H1 (cell line): ENCODE results near the gene FARSB. TPM values are rescaled to one million over a fixed set of nuclear protein-coding genes. Genes with fewer than 3 reads are reported as not detected.

ENCODE experiments used
- CTCF ChIA-PET: fragments of 300-600 bp; sonication (Branson Sonifier 250); formaldehyde crosslinking; loops from one replicate; lab custom pipeline; 2021; ENCODE audit not compliant: partially characterized antibody; lab: Charles Lee
- POLR2A ChIA-PET: fragments of 300-600 bp; sonication (Branson Sonifier 250); formaldehyde crosslinking; loops from one replicate; lab custom pipeline; 2021; ENCODE audit warnings: inconsistent platforms; ENCODE audit not compliant: partially characterized antibody; lab: Charles Lee
- DNase-seq, 2 experiments: peaks; one replicate each; pipeline versions ENCODE4 v3.0.0 to v3.0.0-alpha.2; 2010 to 2022; ENCODE audit warnings: low spot score in 2 of 2, low read depth in 1 of 2, mixed read lengths in 1 of 2
- FAIRE-seq: peaks from 2 replicates; lab custom pipeline; 2011; peaks lifted over from hg19 to GRCh38; lab: Jason Lieb, UNC
- H2AFZ ChIP-seq: 2 replicates; pipeline ENCODE4 v1.8.1; 2012; ENCODE audit warnings: low read length, inconsistent platforms
- H2AK5ac ChIP-seq: 2 replicates; pipeline ENCODE4 v1.6.1; 2013; ENCODE audit warnings: low read depth, low read length
- H2BK120ac ChIP-seq: replicated peaks from 2 replicates; pipeline ENCODE3; 2013; ENCODE audit warnings: low read depth, low read length, inconsistent platforms
- H2BK12ac ChIP-seq: 2 replicates; pipeline ENCODE4 v1.6.1; 2013; ENCODE audit warnings: low read depth, low read length
- H2BK15ac ChIP-seq: 2 replicates; pipeline ENCODE4 v1.6.1; 2013; ENCODE audit warnings: low read length
- H2BK20ac ChIP-seq: 2 replicates; pipeline ENCODE4 v1.6.1; 2013; ENCODE audit warnings: low read length
- H2BK5ac ChIP-seq: 2 replicates; pipeline ENCODE4 v1.6.1; 2013; ENCODE audit warnings: low read depth, low read length
- H3K14ac ChIP-seq: 2 replicates; pipeline ENCODE4 v1.6.1; 2013; ENCODE audit warnings: inconsistent platforms; ENCODE audit not compliant: insufficient read length
- H3K18ac ChIP-seq: 2 replicates; pipeline ENCODE4 v1.6.1; 2013; ENCODE audit warnings: low read length; ENCODE audit errors: extremely low read depth
- H3K23ac ChIP-seq: 2 replicates; pipeline ENCODE4 v1.6.1; 2013; ENCODE audit warnings: inconsistent platforms; ENCODE audit not compliant: insufficient read length
- H3K23me2 ChIP-seq: 2 replicates; pipeline ENCODE4 v1.6.1; 2013; ENCODE audit warnings: low read depth, low read length
- H3K27ac ChIP-seq: 2 replicates; pipeline ENCODE4 v1.6.1; 2011; ENCODE audit warnings: low read depth, low read length, inconsistent platforms
- H3K27me3 ChIP-seq, 4 experiments: replicated peaks in 1 of 4; 1 replicate in 1 of 4; 2 replicates in 3 of 4; pipeline versions ENCODE4 v1.6.1 to v1.8.1; 2011 to 2013; ENCODE audit warnings: low read length in 3 of 4, mild to moderate bottlenecking in 3 of 4, inconsistent platforms in 2 of 4, mixed read lengths in 2 of 4, moderate library complexity in 1 of 4; ENCODE audit not compliant: control insufficient read depth in 3 of 4, insufficient read depth in 3 of 4; ENCODE audit errors: extremely low read depth in 1 of 4
- H3K36me3 ChIP-seq, 4 experiments: 2 replicates each; pipeline versions ENCODE4 v1.6.1 to v1.8.1; 2011 to 2013; ENCODE audit warnings: mild to moderate bottlenecking in 4 of 4, low read length in 3 of 4, moderate library complexity in 2 of 4, control low read depth in 1 of 4, inconsistent platforms in 1 of 4; ENCODE audit not compliant: insufficient read depth in 4 of 4, control insufficient read depth in 2 of 4
- H3K4ac ChIP-seq: replicated peaks from 2 replicates; pipeline ENCODE3; 2013; ENCODE audit warnings: low read length, low read depth, mixed read lengths, inconsistent platforms; ENCODE audit not compliant: insufficient read length
- H3K4me1 ChIP-seq, 4 experiments: replicated peaks in 1 of 4; 1 replicate in 1 of 4; 2 replicates in 3 of 4; pipeline versions ENCODE4 v1.6.1 to v1.8.1; 2011 to 2013; ENCODE audit warnings: low read length in 3 of 4, inconsistent platforms in 2 of 4, mixed read lengths in 1 of 4; ENCODE audit not compliant: insufficient read depth in 4 of 4, control insufficient read depth in 3 of 4
- H3K4me2 ChIP-seq, 2 experiments: 2 replicates each; pipeline versions ENCODE4 v1.6.1 to v1.8.1; 2011 to 2013; ENCODE audit warnings: low read depth in 2 of 2, low read length in 2 of 2, control low read depth in 1 of 2, inconsistent platforms in 1 of 2, mild to moderate bottlenecking in 1 of 2; ENCODE audit not compliant: insufficient read depth in 1 of 2
- H3K4me3 ChIP-seq, 4 experiments: fragments of 200-600, 300-600 bp in 1 of 4; sonication (generic), shearing (Covaris generic), sonication (Bioruptor Twin) in 1 of 4; 2 replicates each; pipeline versions ENCODE4 v1.5.1 to v1.8.1; 2011 to 2016; ENCODE audit warnings: low read length in 4 of 4, low read depth in 3 of 4, control low read depth in 2 of 4, inconsistent platforms in 2 of 4, mild to moderate bottlenecking in 2 of 4, mixed read lengths in 1 of 4, moderate library complexity in 1 of 4; ENCODE audit not compliant: insufficient read depth in 2 of 4; ENCODE audit errors: extremely low read depth in 1 of 4
- H3K56ac ChIP-seq: replicated peaks from 2 replicates; pipeline ENCODE3; 2013; ENCODE audit warnings: low read depth, mild to moderate bottlenecking, mixed read lengths, low read length, inconsistent platforms; ENCODE audit not compliant: insufficient read length
- H3K79me1 ChIP-seq: 2 replicates; pipeline ENCODE4 v1.6.1; 2013; ENCODE audit warnings: low read depth, low read length, control low read depth
- H3K79me2 ChIP-seq, 2 experiments: 2 replicates each; pipeline versions ENCODE4 v1.6.1 to v1.8.1; 2012 to 2013; ENCODE audit warnings: low read length in 2 of 2, mild to moderate bottlenecking in 2 of 2, inconsistent platforms in 1 of 2; ENCODE audit not compliant: insufficient read depth in 2 of 2, control insufficient read depth in 1 of 2
- H3K9ac ChIP-seq, 4 experiments: replicated peaks in 1 of 4; 1 replicate in 1 of 4; 2 replicates in 3 of 4; pipeline versions ENCODE4 v1.6.1 to v1.8.1; 2011 to 2013; ENCODE audit warnings: low read depth in 3 of 4, low read length in 3 of 4, control low read depth in 2 of 4, mild to moderate bottlenecking in 2 of 4, moderate library complexity in 2 of 4, inconsistent platforms in 1 of 4; ENCODE audit errors: extremely low read depth in 1 of 4
- H3K9me3 ChIP-seq, 2 experiments: 2 replicates each; pipeline versions ENCODE4 v1.6.1 to v1.8.1; 2012 to 2013; ENCODE audit warnings: mild to moderate bottlenecking in 2 of 2, moderate library complexity in 2 of 2, control low read depth in 1 of 2, inconsistent platforms in 1 of 2, low read depth in 1 of 2, low read length in 1 of 2, mixed read lengths in 1 of 2; ENCODE audit not compliant: insufficient read depth in 2 of 2
- H4K20me1 ChIP-seq, 2 experiments: replicated peaks in 1 of 2; 2 replicates each; pipeline versions ENCODE3 to v1.8.1; 2011 to 2013; ENCODE audit warnings: inconsistent platforms in 2 of 2, low read length in 2 of 2, mild to moderate bottlenecking in 1 of 2; ENCODE audit not compliant: insufficient read depth in 2 of 2, control insufficient read depth in 1 of 2
- H4K5ac ChIP-seq: 2 replicates; pipeline ENCODE4 v1.6.1; 2013; ENCODE audit warnings: low read length, low read depth, mixed read lengths, inconsistent platforms; ENCODE audit not compliant: insufficient read length
- H4K8ac ChIP-seq: 2 replicates; pipeline ENCODE4 v1.8.0; 2013; ENCODE audit warnings: mild to moderate bottlenecking, moderate library complexity, low read length, inconsistent platforms; ENCODE audit not compliant: insufficient read depth; ENCODE audit errors: extremely low read depth
- H4K91ac ChIP-seq: replicated peaks from 2 replicates; pipeline ENCODE3; 2013; ENCODE audit warnings: low read length, mixed read lengths, inconsistent platforms; ENCODE audit not compliant: insufficient read length
- BRCA1 ChIP-seq: IDR thresholded peaks from 2 replicates; pipeline ENCODE4 v1.6.1; 2012; ENCODE audit warnings: low read depth, low read length, improper control_type of control experiment
- CBX5 ChIP-seq: fragments of 300-800, 300-1000 bp; sonication (generic); IDR thresholded peaks from 2 replicates; pipeline ENCODE4 v1.7.1; 2016; ENCODE audit warnings: antibody characterized with exemption, low read length, low read depth
- CHD2 ChIP-seq: IDR thresholded peaks from 2 replicates; pipeline ENCODE4 v1.6.1; 2012; ENCODE audit warnings: low read length, improper control_type of control experiment
- EZH2 ChIP-seq: fragments of 200-600 bp; sonication (generic); IDR thresholded peaks from 2 replicates; pipeline ENCODE4 v1.7.1; 2012; ENCODE audit warnings: low read depth, mild to moderate bottlenecking, moderate library complexity, low read length, inconsistent platforms; ENCODE audit not compliant: severe bottlenecking
- POLR2A ChIP-seq, 2 experiments: IDR thresholded peaks; 1 replicate in 1 of 2; 2 replicates in 1 of 2; pipeline ENCODE4 v1.6.1; 2011; ENCODE audit warnings: low read depth in 2 of 2, low read length in 2 of 2, mild to moderate bottlenecking in 2 of 2; ENCODE audit errors: control extremely low read depth in 1 of 2
- RNF2 ChIP-seq: fragments of 200-900, 300-1000 bp; sonication (generic); IDR thresholded peaks from 2 replicates; pipeline ENCODE4 v1.7.1; 2016; ENCODE audit warnings: borderline replicate concordance, low read depth, mild to moderate bottlenecking, antibody characterized with exemption, low read length; ENCODE audit not compliant: poor library complexity, severe bottlenecking; ENCODE audit errors: missing control alignments
- SP2 ChIP-seq: IDR thresholded peaks from 2 replicates; pipeline ENCODE4 v1.6.1; 2012; ENCODE audit warnings: mild to moderate bottlenecking, low read length, inconsistent platforms
- SP4 ChIP-seq: IDR thresholded peaks from 2 replicates; pipeline ENCODE4 v1.6.1; 2012; ENCODE audit warnings: low read length, inconsistent platforms
- TCF12 ChIP-seq: IDR thresholded peaks from 2 replicates; pipeline ENCODE4 v1.6.1; 2011; ENCODE audit warnings: low read depth, mild to moderate bottlenecking, low read length
- TEAD4 ChIP-seq: IDR thresholded peaks from 2 replicates; pipeline ENCODE4 v1.6.1; 2012; ENCODE audit warnings: low read depth, low read length, inconsistent platforms, mixed read lengths
- YY1 ChIP-seq: IDR thresholded peaks from 2 replicates; pipeline ENCODE4 v1.6.1; 2011; ENCODE audit warnings: low read depth, mild to moderate bottlenecking, low read length
- WGBS, 2 experiments: shearing (Covaris generic) in 1 of 2; methylation state at CpG; one replicate each; pipeline versions ENCODE4 v1.1.6 to v1.1.7; 2013 to 2015; ENCODE audit warnings: low lambda C conversion rate in 2 of 2, mixed read lengths in 2 of 2, inconsistent platforms in 1 of 2, low coverage in 1 of 2, missing lambda C conversion rate in 1 of 2; ENCODE audit not compliant: insufficient replicate concordance in 2 of 2, insufficient coverage in 1 of 2, insufficient read length in 1 of 2; ENCODE audit errors: extremely low coverage in 1 of 2, missing lambda C conversion rate in 1 of 2; 5-methylcytosine and 5-hydroxymethylcytosine counted together
- polyA plus RNA-seq, 7 experiments: library from polyadenylated mRNA; depleted of rRNA in 3 of 7; stranded (reverse) in 5 of 7; unstranded in 2 of 7; fragments of >200 nt in 5 of 7; fragments of 200-250 nt in 2 of 7; gene quantifications; 1 replicate in 5 of 7; 2 replicates in 1 of 7; 4 replicates in 1 of 7; pipeline versions ENCODE4 v1.2.1 to v1.2.3, GENCODE V29; 2011 to 2013; ENCODE audit warnings: missing spikeins in 2 of 7, mixed read lengths in 2 of 7
- total RNA-seq: library from RNA; stranded (reverse); fragmentation: NEBNext Ultra II Directional; extraction: Animal tissue kit (Norgen Biotek cat#: 25700); gene quantifications from 2 replicates; pipeline ENCODE4 v1.2.1, GENCODE V29; 2021
- TF ChIP-seq, protein P1 (sequence below): IDR thresholded peaks from 2 replicates; pipeline ENCODE4 v1.6.1; 2011; ENCODE audit warnings: low read length, improper control_type of control experiment
- TF ChIP-seq, protein P2 (sequence below): IDR thresholded peaks from 2 replicates; pipeline ENCODE4 v1.6.1; 2012; ENCODE audit warnings: inconsistent platforms

Gene FARSB
- total and polyA plus RNA-seq, 2 of the 8 experiments (the other 6 are each of a cell fraction or from before 2014, with no cell fraction given): 21.0 to 37.9 TPM

DNA sequence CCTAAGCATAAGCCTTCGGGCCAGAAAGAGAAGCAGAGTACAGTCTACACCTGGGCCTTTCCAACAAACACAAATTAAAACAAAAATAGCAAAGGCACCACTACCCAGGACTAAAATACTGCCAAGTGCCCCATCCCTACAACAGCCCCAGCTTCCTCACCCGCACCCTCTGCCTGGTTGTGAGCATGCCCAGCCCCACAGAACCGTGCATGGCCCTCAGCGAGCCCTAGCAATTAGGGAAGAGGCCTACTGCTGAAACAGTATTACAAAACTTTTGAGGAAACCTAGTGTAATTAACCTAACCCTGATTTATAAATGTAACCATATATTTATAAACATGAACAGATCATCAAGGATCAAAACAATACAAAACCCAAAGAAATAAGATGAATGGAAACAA, 44.2 kb downstream of the FARSB start:
- no peak for DNase-seq
- CTCF ChIA-PET: interaction anchor here (0.9 to 3.1 kb wide), 7 partner anchors 10 to 282 kb away, joined by 3 to 10 read pairs (median 3); no protein-coding TSS in a partner anchor

More for the DNA sequence above, 44.2 kb downstream of the FARSB start:
- no peaks in the 10 kb centered on the region for H3K23me2 ChIP-seq
- no peak overlapping the region for H3K18ac ChIP-seq
- no peak overlapping the region for H3K14ac ChIP-seq
- H2BK5ac ChIP-seq: no peak overlapping the region
- H2BK15ac ChIP-seq: no peak overlapping the region
- no peak overlapping the region for H3K56ac ChIP-seq
- no peak overlapping the region for H3K4me2 ChIP-seq
- H4K8ac ChIP-seq: no peak overlapping the region
- POLR2A ChIA-PET: no interaction called here
- no peaks in the 10 kb centered on the region for H3K9me3 ChIP-seq
- H2AFZ ChIP-seq: no peak overlapping the region
- no peak overlapping the region for H3K4me3 ChIP-seq
- no peak overlapping the region for H3K23ac ChIP-seq
- no peak overlapping the region for H2BK120ac ChIP-seq
- no peaks in the 10 kb centered on the region for H3K79me1 ChIP-seq
- H3K36me3 ChIP-seq: peaks cover 0 to 23% (median 15%) of the 10 kb centered on the region in 4 experiments; a peak in 6 of 8 replicates
- TF ChIP-seq TCF12 (no peak), EZH2 (no peak), TEAD4 (no peak), SP4 (no peak), CHD2 (no peak), POLR2A (IDR thresholded peaks at IDR 0.05; ENCODE audit: control extremely low read depth in 1 of 2, low read depth in 2 of 2, low read length in 2 of 2) (no peak), CBX5 (no peak), RNF2 (no peak), SP2 (no peak), YY1 (no peak), BRCA1 (no peak)
- TF ChIP-seq, protein P1, sequence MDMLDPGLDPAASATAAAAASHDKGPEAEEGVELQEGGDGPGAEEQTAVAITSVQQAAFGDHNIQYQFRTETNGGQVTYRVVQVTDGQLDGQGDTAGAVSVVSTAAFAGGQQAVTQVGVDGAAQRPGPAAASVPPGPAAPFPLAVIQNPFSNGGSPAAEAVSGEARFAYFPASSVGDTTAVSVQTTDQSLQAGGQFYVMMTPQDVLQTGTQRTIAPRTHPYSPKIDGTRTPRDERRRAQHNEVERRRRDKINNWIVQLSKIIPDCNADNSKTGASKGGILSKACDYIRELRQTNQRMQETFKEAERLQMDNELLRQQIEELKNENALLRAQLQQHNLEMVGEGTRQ: no peak
- TF ChIP-seq, protein P2, sequence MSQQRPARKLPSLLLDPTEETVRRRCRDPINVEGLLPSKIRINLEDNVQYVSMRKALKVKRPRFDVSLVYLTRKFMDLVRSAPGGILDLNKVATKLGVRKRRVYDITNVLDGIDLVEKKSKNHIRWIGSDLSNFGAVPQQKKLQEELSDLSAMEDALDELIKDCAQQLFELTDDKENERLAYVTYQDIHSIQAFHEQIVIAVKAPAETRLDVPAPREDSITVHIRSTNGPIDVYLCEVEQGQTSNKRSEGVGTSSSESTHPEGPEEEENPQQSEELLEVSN: no peak
- H3K4me1 ChIP-seq: no peaks in the 10 kb centered on the region; a peak in 2 of 7 replicates
- no peaks in the 10 kb centered on the region for H3K27me3 ChIP-seq
- no peak overlapping the region for H4K5ac ChIP-seq
- no peaks in the 10 kb centered on the region for H3K79me2 ChIP-seq
- no peak for FAIRE-seq
- H3K9ac ChIP-seq: no peak overlapping the region
- no peak overlapping the region for H2BK12ac ChIP-seq
- H3K4ac ChIP-seq: no peak overlapping the region
- no peak overlapping the region for H2AK5ac ChIP-seq
- WGBS, 2 experiments: 97% methylated on average over 4 of the region's 4 CpGs; no CpG with 5 or more reads in 1 of the 2 experiments
- H3K27ac ChIP-seq: no peak overlapping the region
- peaks cover 0 to 2% of the 10 kb centered on the region in 2 experiments for H4K20me1 ChIP-seq
- H4K91ac ChIP-seq: no peak overlapping the region
- no peak overlapping the region for H2BK20ac ChIP-seq
